Transverse colon (tissue), 4 donors: ENCODE results near the gene CCDC68. TPM values are rescaled to one million over a fixed set of nuclear protein-coding genes. Genes with fewer than 3 reads are reported as not detected.
A peak's percentile ranks its signal among the peaks of the same experiment; 100 is the strongest.

Source experiments
- DNase-seq: peaks from one replicate; pipeline ENCODE4 v3.0.0-alpha.2; 2019
- H3K27ac ChIP-seq, 4 donors: fragments of 200-600 bp; sonication (generic); 2 replicates each; pipeline ENCODE4 v1.5.1; 2016 to 2018; ENCODE audit warnings: inconsistent platforms in 4 of 4
- H3K27me3 ChIP-seq: fragments of 200-600 bp; sonication (generic); 2 replicates; pipeline ENCODE4 v1.5.1; 2017; ENCODE audit warnings: inconsistent platforms
- H3K36me3 ChIP-seq, 4 donors: fragments of 200-600 bp; sonication (generic); 2 replicates each; pipeline ENCODE4 v1.5.1; 2017 to 2019; ENCODE audit warnings: inconsistent platforms in 4 of 4
- H3K4me1 ChIP-seq, 4 donors: fragments of 200-600 bp; sonication (generic); 2 replicates each; pipeline ENCODE4 v1.5.1; 2017 to 2020; ENCODE audit warnings: inconsistent platforms in 4 of 4
- H3K4me3 ChIP-seq, 4 donors: fragments of 200-600 bp; sonication (generic); 1 replicate in 1 of 4; 2 replicates in 3 of 4; pipeline versions ENCODE4 v1.5.1 to v1.6.1; 2017 to 2019; ENCODE audit warnings: inconsistent platforms in 4 of 4
- H3K9me3 ChIP-seq, 2 donors: fragments of 200-600 bp; sonication (generic); 2 replicates each; pipeline ENCODE4 v1.5.1; 2017 to 2019; ENCODE audit warnings: inconsistent platforms in 2 of 2
- CTCF ChIP-seq, 5 experiments: fragments of 200-600 bp in 3 of 5; fragments of 450-650 bp in 2 of 5; sonication (generic) in 3 of 5; IDR thresholded peaks; 1 replicate in 2 of 5; 2 replicates in 3 of 5; pipeline ENCODE4 v1.5.1; 2016 to 2017; ENCODE audit warnings: antibody characterized with exemption in 5 of 5, inconsistent platforms in 3 of 5, mild to moderate bottlenecking in 2 of 5, moderate library complexity in 1 of 5
- EP300 ChIP-seq: sonication (generic); formaldehyde crosslinking; IDR thresholded peaks from one replicate; pipeline ENCODE4 v1.6.1; 2017; ENCODE audit warnings: antibody characterized with exemption, low read depth
- POLR2A ChIP-seq: fragments of 450-650 bp; IDR thresholded peaks from one replicate; pipeline ENCODE4 v1.6.1; 2016; ENCODE audit warnings: antibody characterized with exemption, mild to moderate bottlenecking, moderate library complexity
- POLR2AphosphoS5 ChIP-seq, 3 donors: sonication (generic); formaldehyde crosslinking; IDR thresholded peaks; one replicate each; pipeline ENCODE4 v1.6.1; 2016; ENCODE audit warnings: antibody characterized with exemption in 3 of 3
- whole genome bisulfite sequencing, 2 donors: methylation state at CpG; one replicate each; pipeline ENCODE4 v1.1.5; 2018; ENCODE audit warnings: low coverage in 1 of 2; 5-methylcytosine and 5-hydroxymethylcytosine counted together
- in situ Hi-C, 4 donors: fragments of 200-750 bp; cut with MboI; loops; one replicate each; pipeline versions ENCODE4 v1.15.0 to v1.15.1; 2017; ENCODE audit warnings: low sequenced_read_pairs in 3 of 4, low pct_ligation_motif_present in 1 of 4, low pct_unique_long_range_greater_than_20kb in 1 of 4
- intact Hi-C: fragments of 100-400 bp; cut with DNase I; formaldehyde crosslinking; loops from one replicate; pipeline ENCODE4 v1.15.1; 2023; ENCODE audit warnings: low total_unique reads
- total RNA-seq, 4 donors: library from RNA; depleted of rRNA; stranded (reverse); fragments of >200 nt; gene quantifications; one replicate each; pipeline ENCODE4 v1.1.0, GENCODE V29; 2016

The CCDC68 gene
- total RNA-seq, 4 donors from 2014 or later, result 24.9 to 109 (median 78.2) TPM

GRCh38 chr18:54967786-54968185 lies 8.5 kb upstream of the CCDC68 start:
- Histone ChIP-seq H3K27ac (no peak overlapping the region), H3K4me1 (no peaks in the 10 kb centered on the region), H3K4me3 (no peak overlapping the region), H3K36me3 (no peaks in the 10 kb centered on the region), H3K9me3 (no peaks in the 10 kb centered on the region), H3K27me3 (no peaks in the 10 kb centered on the region)
- 62 to 85% methylated on average over 4 of the region's 4 CpGs for WGBS, 2 donors
- TF ChIP-seq POLR2AphosphoS5 (IDR thresholded peaks at IDR 0.05), result no peak
- TF ChIP-seq POLR2A, result no peak
- TF ChIP-seq EP300, result no peak
- TF ChIP-seq CTCF (IDR thresholded peaks at IDR 0.05), result no peak
- intact Hi-C loops (no loop called here), in situ Hi-C loops (no loop called here)
- no peak for DNase-seq

- DNase-seq, result no peak
- intact Hi-C loops, result no loop called here
- H3K36me3 ChIP-seq, result no peaks in the 10 kb centered on the region
Observed at GRCh38 chr18:54964741-54965140, 5.5 kb upstream of the CCDC68 start.

GRCh38 chr18:54962919-54963645 lies 3.8 kb upstream of the CCDC68 start:
- intact Hi-C loops, result no loop called here
- Histone ChIP-seq H3K27ac (no peak overlapping the region), H3K36me3 (no peaks in the 10 kb centered on the region), H3K4me3 (no peak overlapping the region), H3K9me3 (no peaks in the 10 kb centered on the region), H3K4me1 (peaks cover 0 to 25% (median 4%) of the 10 kb centered on the region in 4 donors), H3K27me3 (peaks cover 3% of the 10 kb centered on the region)
- no peak for DNase-seq
- in situ Hi-C loops, result no loop called here
- no peak for TF ChIP-seq POLR2A
- no peak for TF ChIP-seq POLR2AphosphoS5 (IDR thresholded peaks at IDR 0.05)
- TF ChIP-seq CTCF (IDR thresholded peaks at IDR 0.05), result no peak
- TF ChIP-seq EP300, result no peak
- WGBS, 2 donors, result 82 to 99% methylated on average over 7 to 9 of the region's 9 CpGs

More at GRCh38 chr18:54964741-54965140, 5.5 kb upstream of the CCDC68 start:
- no peak overlapping the region for H3K4me3 ChIP-seq
- H3K27ac ChIP-seq, result no peak overlapping the region
- H3K9me3 ChIP-seq, result no peaks in the 10 kb centered on the region
- no peaks in the 10 kb centered on the region for H3K27me3 ChIP-seq
- H3K4me1 ChIP-seq, result peaks cover 0 to 21% (median 0%) of the 10 kb centered on the region in 4 donors
- in situ Hi-C loops, result no loop called here
- TF ChIP-seq POLR2A (no peak), CTCF (IDR thresholded peaks at IDR 0.05) (no peak), POLR2AphosphoS5 (IDR thresholded peaks at IDR 0.05) (no peak), EP300 (no peak)

- intact Hi-C loops, result no loop called here
- TF ChIP-seq POLR2AphosphoS5 (IDR thresholded peaks at IDR 0.05) (no peak), CTCF (IDR thresholded peaks at IDR 0.05) (no peak), POLR2A (no peak), EP300 (no peak)
- Histone ChIP-seq H3K9me3 (no peaks in the 10 kb centered on the region), H3K4me3 (no peak overlapping the region), H3K27me3 (peaks cover 3% of the 10 kb centered on the region), H3K36me3 (no peaks in the 10 kb centered on the region), H3K27ac (peak overlapping the region in 1 of 4 donors; percentile 33), H3K4me1 (peaks cover 0 to 25% (median 4%) of the 10 kb centered on the region in 4 donors)
- DNase-seq, result no peak
- in situ Hi-C loops, result no loop called here
- WGBS, 2 donors, result 88 to 95% methylated on average over 3 to 4 of the region's 4 CpGs
Observed at GRCh38 chr18:54961868-54962267, 2.6 kb upstream of the CCDC68 start.
